ENCODE results near the gene IKZF2. TPM values are rescaled to one million over a fixed set of nuclear protein-coding genes. Genes with fewer than 3 reads are reported as not detected.

IKZF2 gene
- total RNA-seq, 1 donor from 2014 or later: 18.9 TPM

DNA sequence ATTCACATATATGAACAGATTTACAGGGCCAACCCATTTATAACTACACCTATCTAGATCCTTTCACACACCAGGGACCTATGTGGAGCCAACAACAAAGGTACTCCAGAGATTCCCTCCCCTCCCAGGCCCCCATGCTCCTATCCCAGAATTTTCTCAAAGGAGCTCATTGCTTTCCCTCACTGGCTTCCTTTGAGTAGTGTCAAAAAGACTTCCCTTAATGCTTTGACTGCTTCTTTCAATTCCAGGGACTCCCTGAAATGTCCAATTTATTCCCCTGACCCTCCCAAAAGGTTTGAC lies 46.6 kb downstream of the IKZF2 start:
- Mint-ChIP-seq H3K9me3 (ENCODE audit: unreplicated experiment) (no peaks in the 10 kb centered on the region), H3K27me3 (ENCODE audit: unreplicated experiment) (no peaks in the 10 kb centered on the region), H3K4me3 (ENCODE audit: unreplicated experiment) (no peak overlapping the region), H3K36me3 (ENCODE audit: unreplicated experiment) (no peaks in the 10 kb centered on the region), H3K4me1 (ENCODE audit: unreplicated experiment) (peaks cover 23% of the 10 kb centered on the region), H3K27ac (ENCODE audit: unreplicated experiment) (no peak overlapping the region)
- no peak for DNase-seq (ENCODE audit: extremely low spot score, unreplicated experiment)
- TF ChIP-seq, protein P1, sequence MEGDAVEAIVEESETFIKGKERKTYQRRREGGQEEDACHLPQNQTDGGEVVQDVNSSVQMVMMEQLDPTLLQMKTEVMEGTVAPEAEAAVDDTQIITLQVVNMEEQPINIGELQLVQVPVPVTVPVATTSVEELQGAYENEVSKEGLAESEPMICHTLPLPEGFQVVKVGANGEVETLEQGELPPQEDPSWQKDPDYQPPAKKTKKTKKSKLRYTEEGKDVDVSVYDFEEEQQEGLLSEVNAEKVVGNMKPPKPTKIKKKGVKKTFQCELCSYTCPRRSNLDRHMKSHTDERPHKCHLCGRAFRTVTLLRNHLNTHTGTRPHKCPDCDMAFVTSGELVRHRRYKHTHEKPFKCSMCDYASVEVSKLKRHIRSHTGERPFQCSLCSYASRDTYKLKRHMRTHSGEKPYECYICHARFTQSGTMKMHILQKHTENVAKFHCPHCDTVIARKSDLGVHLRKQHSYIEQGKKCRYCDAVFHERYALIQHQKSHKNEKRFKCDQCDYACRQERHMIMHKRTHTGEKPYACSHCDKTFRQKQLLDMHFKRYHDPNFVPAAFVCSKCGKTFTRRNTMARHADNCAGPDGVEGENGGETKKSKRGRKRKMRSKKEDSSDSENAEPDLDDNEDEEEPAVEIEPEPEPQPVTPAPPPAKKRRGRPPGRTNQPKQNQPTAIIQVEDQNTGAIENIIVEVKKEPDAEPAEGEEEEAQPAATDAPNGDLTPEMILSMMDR (IDR thresholded peaks at IDR 0.05): no peak

GRCh38 chr2:213104092-213104902 lies 47.1 kb downstream of the IKZF2 start:
- Mint-ChIP-seq H3K27me3 (ENCODE audit: unreplicated experiment) (no peaks in the 10 kb centered on the region), H3K27ac (ENCODE audit: unreplicated experiment) (peak overlapping the region; percentile 37), H3K36me3 (ENCODE audit: unreplicated experiment) (peaks cover 1% of the 10 kb centered on the region), H3K4me1 (ENCODE audit: unreplicated experiment) (peaks cover 23% of the 10 kb centered on the region), H3K9me3 (ENCODE audit: unreplicated experiment) (no peaks in the 10 kb centered on the region), H3K4me3 (ENCODE audit: unreplicated experiment) (no peak overlapping the region)
- TF ChIP-seq, protein P1 (IDR thresholded peaks at IDR 0.05): no peak
- DNase-seq (ENCODE audit: extremely low spot score, unreplicated experiment): no peak

GRCh38 chr2:213101692-213102460 lies 49.5 kb downstream of the IKZF2 start:
- H3K4me1 Mint-ChIP-seq (ENCODE audit: unreplicated experiment): peaks cover 23% of the 10 kb centered on the region
- no peaks in the 10 kb centered on the region for H3K9me3 Mint-ChIP-seq (ENCODE audit: unreplicated experiment)
- H3K36me3 Mint-ChIP-seq (ENCODE audit: unreplicated experiment): peaks cover 3% of the 10 kb centered on the region
- no peak overlapping the region for H3K4me3 Mint-ChIP-seq (ENCODE audit: unreplicated experiment)
- TF ChIP-seq, protein P1 (IDR thresholded peaks at IDR 0.05): no peak
- no peak overlapping the region for H3K27ac Mint-ChIP-seq (ENCODE audit: unreplicated experiment)
- H3K27me3 Mint-ChIP-seq (ENCODE audit: unreplicated experiment): no peaks in the 10 kb centered on the region
- no peak for DNase-seq (ENCODE audit: extremely low spot score, unreplicated experiment)

- peaks cover 3% of the 10 kb centered on the region for H3K36me3 Mint-ChIP-seq (ENCODE audit: unreplicated experiment)
- no peak overlapping the region for H3K4me3 Mint-ChIP-seq (ENCODE audit: unreplicated experiment)
- no peak for DNase-seq (ENCODE audit: extremely low spot score, unreplicated experiment)
- TF ChIP-seq, protein P1 (IDR thresholded peaks at IDR 0.05): no peak
- no peaks in the 10 kb centered on the region for H3K27me3 Mint-ChIP-seq (ENCODE audit: unreplicated experiment)
- no peak overlapping the region for H3K27ac Mint-ChIP-seq (ENCODE audit: unreplicated experiment)
- peaks cover 23% of the 10 kb centered on the region for H3K4me1 Mint-ChIP-seq (ENCODE audit: unreplicated experiment)
- H3K9me3 Mint-ChIP-seq (ENCODE audit: unreplicated experiment): no peaks in the 10 kb centered on the region
Measured at GRCh38 chr2:213101109-213101508, 50.3 kb downstream of the IKZF2 start.

DNA sequence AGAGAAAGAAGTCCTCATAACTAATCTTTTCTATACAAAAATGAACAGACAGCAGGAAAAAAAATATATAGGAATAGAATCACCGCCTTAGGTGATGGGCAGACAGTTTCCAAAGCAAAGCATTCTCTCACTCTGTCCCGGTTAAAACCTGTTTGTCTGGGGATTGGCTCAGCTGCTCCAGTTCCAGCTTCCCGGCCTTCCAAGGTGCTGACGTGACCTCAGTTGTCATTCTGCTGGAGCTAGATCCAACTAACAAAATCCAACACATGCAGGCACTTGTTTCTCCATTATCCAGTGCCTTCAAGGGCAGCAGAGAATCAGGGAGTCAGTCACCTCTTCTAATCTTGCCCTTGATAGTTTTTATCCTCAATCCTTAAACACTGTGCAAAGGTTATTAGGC lies 52.8 kb downstream of the IKZF2 start:
- Mint-ChIP-seq H3K4me3 (ENCODE audit: unreplicated experiment) (no peak overlapping the region), H3K27ac (ENCODE audit: unreplicated experiment) (no peak overlapping the region), H3K36me3 (ENCODE audit: unreplicated experiment) (peaks cover 3% of the 10 kb centered on the region), H3K4me1 (ENCODE audit: unreplicated experiment) (peaks cover 9% of the 10 kb centered on the region), H3K9me3 (ENCODE audit: unreplicated experiment) (no peaks in the 10 kb centered on the region), H3K27me3 (ENCODE audit: unreplicated experiment) (no peaks in the 10 kb centered on the region)
- no peak for DNase-seq (ENCODE audit: extremely low spot score, unreplicated experiment)
- TF ChIP-seq, protein P1 (IDR thresholded peaks at IDR 0.05): no peak

All from osteocyte (in vitro differentiated cells).